Nephron progenitor cell (in vitro differentiated cells): ENCODE data around the gene DNAH14.

Source experiments
- DNase-seq: peaks from one replicate; pipeline ENCODE4 v3.0.0; 2021
- H3K27ac Mint-ChIP-seq: 2 replicates; pipeline ENCODE4 v1.8.0; 2021; ENCODE audit warnings: mild to moderate bottlenecking, moderate library complexity, mixed read lengths
- H3K27me3 Mint-ChIP-seq: 2 replicates; pipeline ENCODE4 v1.8.0; 2021; ENCODE audit warnings: mild to moderate bottlenecking, low read depth, mixed read lengths; ENCODE audit not compliant: poor library complexity
- H3K36me3 Mint-ChIP-seq: 2 replicates; pipeline ENCODE4 v1.8.0; 2021; ENCODE audit warnings: low read depth, mixed read lengths
- H3K4me1 Mint-ChIP-seq: 2 replicates; pipeline ENCODE4 v1.8.0; 2021; ENCODE audit warnings: mixed read lengths
- H3K4me3 Mint-ChIP-seq: 2 replicates; pipeline ENCODE4 v1.8.0; 2021; ENCODE audit warnings: mild to moderate bottlenecking, moderate library complexity, mixed read lengths
- H3K9me3 Mint-ChIP-seq: 2 replicates; pipeline ENCODE4 v1.8.0; 2021; ENCODE audit warnings: mild to moderate bottlenecking, moderate library complexity, mixed read lengths
- TF ChIP-seq, protein P1 (sequence below): fragments of 200-600 bp; sonication (generic); IDR thresholded peaks from 2 replicates; pipeline ENCODE4 v1.5.0; 2021; ENCODE audit warnings: antibody characterized with exemption

DNAH14 gene

DNA sequence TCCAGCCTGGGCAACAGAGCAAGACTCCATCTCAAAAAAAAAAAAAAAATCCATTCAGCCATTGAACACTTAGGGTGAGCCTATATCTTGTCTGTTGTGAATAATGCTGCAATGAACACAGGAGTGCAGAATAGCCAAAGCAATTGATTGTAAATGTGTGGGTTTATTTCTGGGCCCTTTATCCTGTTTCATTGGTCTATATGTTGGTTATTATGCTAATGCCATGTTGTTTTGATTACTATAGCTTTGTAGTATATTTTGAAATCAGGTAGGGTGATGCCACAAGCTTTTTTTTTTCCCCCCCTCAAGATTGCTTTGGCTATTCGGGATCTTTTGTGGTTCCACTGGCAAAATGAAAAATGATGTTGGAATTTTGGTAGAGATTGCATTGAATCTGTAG is 330.8 kb downstream of the DNAH14 start:
- Mint-ChIP-seq H3K36me3 (peaks cover 30% of the 10 kb centered on the region), H3K4me1 (no peaks in the 10 kb centered on the region), H3K27me3 (no peaks in the 10 kb centered on the region), H3K4me3 (no peak overlapping the region), H3K9me3 (peaks cover 26% of the 10 kb centered on the region), H3K27ac (no peak overlapping the region)
- TF ChIP-seq, protein P1, sequence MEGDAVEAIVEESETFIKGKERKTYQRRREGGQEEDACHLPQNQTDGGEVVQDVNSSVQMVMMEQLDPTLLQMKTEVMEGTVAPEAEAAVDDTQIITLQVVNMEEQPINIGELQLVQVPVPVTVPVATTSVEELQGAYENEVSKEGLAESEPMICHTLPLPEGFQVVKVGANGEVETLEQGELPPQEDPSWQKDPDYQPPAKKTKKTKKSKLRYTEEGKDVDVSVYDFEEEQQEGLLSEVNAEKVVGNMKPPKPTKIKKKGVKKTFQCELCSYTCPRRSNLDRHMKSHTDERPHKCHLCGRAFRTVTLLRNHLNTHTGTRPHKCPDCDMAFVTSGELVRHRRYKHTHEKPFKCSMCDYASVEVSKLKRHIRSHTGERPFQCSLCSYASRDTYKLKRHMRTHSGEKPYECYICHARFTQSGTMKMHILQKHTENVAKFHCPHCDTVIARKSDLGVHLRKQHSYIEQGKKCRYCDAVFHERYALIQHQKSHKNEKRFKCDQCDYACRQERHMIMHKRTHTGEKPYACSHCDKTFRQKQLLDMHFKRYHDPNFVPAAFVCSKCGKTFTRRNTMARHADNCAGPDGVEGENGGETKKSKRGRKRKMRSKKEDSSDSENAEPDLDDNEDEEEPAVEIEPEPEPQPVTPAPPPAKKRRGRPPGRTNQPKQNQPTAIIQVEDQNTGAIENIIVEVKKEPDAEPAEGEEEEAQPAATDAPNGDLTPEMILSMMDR = no peak
- DNase-seq = no peak

DNA sequence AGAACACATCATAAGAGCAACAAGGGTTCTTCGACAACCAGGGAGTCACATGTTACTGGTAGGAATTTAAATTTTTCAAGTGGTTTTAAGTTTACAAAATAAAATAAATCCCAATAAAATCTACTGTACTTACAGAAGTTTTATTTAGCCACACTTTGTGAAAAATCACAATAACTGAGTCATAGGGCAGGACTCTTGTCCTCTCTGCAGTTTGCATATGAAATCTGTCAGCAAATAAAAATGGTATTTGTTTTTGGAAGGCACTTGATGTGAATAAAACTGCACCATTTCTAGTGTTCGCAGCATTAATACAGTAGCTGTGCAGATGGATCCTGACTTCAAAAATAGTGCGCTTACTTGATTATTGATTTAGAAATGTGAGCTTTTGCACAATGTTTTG is 348.0 kb downstream of the DNAH14 start:
- Mint-ChIP-seq H3K27ac (no peak overlapping the region), H3K27me3 (peaks cover 3% of the 10 kb centered on the region), H3K4me1 (no peaks in the 10 kb centered on the region), H3K36me3 (peaks cover 48% of the 10 kb centered on the region), H3K4me3 (no peak overlapping the region), H3K9me3 (peaks cover 35% of the 10 kb centered on the region)
- no peak for DNase-seq
- TF ChIP-seq, protein P1 = no peak

DNA sequence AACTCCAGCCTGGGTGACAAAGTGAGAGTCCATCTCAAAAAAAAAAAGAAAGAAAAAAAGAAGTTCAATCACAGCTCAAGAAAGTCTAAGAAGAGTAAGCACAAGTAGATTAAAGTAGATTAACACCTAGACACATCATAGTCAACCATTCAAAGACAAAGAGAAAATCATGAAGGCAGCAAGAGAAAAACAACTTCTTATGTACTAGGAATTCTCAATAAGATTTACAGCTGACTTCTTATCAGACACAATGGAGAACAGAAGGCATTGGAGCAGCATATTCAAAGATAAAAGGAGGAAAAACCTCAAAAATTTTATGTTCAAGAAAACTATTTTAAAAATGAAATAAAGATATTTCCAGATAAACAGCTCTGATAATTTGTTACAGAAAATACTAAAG is 351.1 kb downstream of the DNAH14 start:
- Mint-ChIP-seq H3K27me3 (no peaks in the 10 kb centered on the region), H3K27ac (no peak overlapping the region), H3K4me3 (no peak overlapping the region), H3K4me1 (no peaks in the 10 kb centered on the region), H3K9me3 (peaks cover 30% of the 10 kb centered on the region), H3K36me3 (peaks cover 44% of the 10 kb centered on the region)
- TF ChIP-seq, protein P1 = no peak
- no peak for DNase-seq

DNA sequence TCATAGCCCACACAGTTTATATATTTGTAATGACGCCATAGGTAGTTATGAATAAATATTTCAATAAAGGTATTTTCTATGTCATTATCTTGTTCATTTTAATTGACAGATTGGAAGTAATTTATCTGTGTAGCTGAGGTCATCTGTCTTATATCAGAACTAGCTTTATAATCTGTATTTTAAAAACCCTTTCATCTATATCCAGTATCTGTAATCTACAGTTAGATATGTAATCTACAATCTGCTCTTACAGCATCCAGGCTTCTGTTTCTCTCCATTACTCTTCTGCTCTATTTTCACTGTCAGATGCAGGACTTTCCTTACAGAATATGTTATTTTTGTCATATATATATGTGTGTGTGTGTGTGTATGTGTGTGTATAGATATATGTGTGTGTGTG is 360.8 kb downstream of the DNAH14 start:
- TF ChIP-seq, protein P1 = no peak
- no peak overlapping the region for H3K27ac Mint-ChIP-seq

DNA sequence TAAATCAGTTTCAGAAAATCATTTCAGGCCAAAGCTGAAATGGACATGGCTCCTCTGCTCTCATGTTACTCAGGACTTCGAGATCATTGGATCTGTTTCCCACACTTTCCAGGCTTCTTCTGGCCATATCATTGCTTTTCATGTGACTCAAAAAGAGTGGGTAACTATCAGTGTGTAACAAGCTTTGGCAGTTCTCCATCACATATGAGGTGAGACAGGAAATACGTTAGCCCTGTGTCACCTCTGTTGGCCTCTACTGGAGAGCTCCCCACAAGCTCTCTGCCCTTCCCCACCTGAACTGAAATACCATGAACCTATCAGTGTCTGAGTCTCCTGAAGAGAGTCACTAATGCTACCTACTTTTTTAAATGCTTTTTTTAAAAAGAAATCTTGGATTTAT is 370.1 kb downstream of the DNAH14 start:
- Mint-ChIP-seq H3K27me3 (no peaks in the 10 kb centered on the region), H3K4me1 (peaks cover 18% of the 10 kb centered on the region), H3K27ac (no peak overlapping the region), H3K36me3 (peaks cover 20% of the 10 kb centered on the region), H3K4me3 (no peak overlapping the region), H3K9me3 (peaks cover 27% of the 10 kb centered on the region)
- no peak for DNase-seq
- TF ChIP-seq, protein P1 = no peak

More for the DNA sequence above, 360.8 kb downstream of the DNAH14 start:
- peaks cover 40% of the 10 kb centered on the region for H3K9me3 Mint-ChIP-seq
- no peak overlapping the region for H3K4me3 Mint-ChIP-seq
- no peaks in the 10 kb centered on the region for H3K4me1 Mint-ChIP-seq
- no peak for DNase-seq
- H3K27me3 Mint-ChIP-seq = no peaks in the 10 kb centered on the region
- H3K36me3 Mint-ChIP-seq = peaks cover 16% of the 10 kb centered on the region

DNA sequence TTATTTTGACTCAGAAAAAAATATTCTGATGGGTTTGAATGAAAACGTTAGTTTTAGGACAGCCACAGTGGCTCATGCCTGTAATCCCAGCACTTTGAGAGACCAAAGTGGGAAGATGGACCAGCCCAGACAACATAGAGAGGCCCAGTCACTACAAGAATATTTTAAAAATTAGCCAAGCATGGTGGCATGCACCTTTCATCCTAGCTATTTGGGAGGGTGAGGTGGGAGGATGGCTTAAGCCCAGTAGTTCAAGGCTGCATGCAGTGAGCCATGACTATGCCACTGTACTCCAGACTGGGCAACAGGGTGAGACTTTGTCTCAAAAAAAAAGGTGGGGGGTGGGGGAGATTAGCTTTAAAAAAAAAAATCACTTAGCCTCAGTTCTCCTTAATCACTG is 370.9 kb downstream of the DNAH14 start:
- Mint-ChIP-seq H3K27me3 (no peaks in the 10 kb centered on the region), H3K4me3 (no peak overlapping the region), H3K27ac (no peak overlapping the region), H3K9me3 (peaks cover 20% of the 10 kb centered on the region), H3K4me1 (peaks cover 25% of the 10 kb centered on the region), H3K36me3 (peaks cover 16% of the 10 kb centered on the region)
- no peak for DNase-seq
- TF ChIP-seq, protein P1 = no peak
